HEK293 (cell line): ENCODE measurements around the gene PACS1.
"Not testable (repeated sequence)": the region's sequence is repeated elsewhere in the genome, so short reads cannot be mapped to it uniquely, and the experiment has no call there.

Source experiments
- CTCF ChIA-PET: fragments of 350-600 bp; formaldehyde crosslinking; extraction: SDS; loops from one replicate; lab custom pipeline; 2021; ENCODE audit warnings: antibody characterized with exemption; lab: Yijun Ruan, JAX
- POLR2A ChIA-PET: fragments of 300-600 bp; formaldehyde crosslinking; extraction: SDS; loops from one replicate; lab custom pipeline; 2020; ENCODE audit warnings: antibody characterized with exemption, inconsistent platforms; lab: Yijun Ruan, JAX
- H3K27ac ChIP-seq: fragments of 200-500 bp; sonication (Bioruptor generic); 2 replicates; pipeline ENCODE4 v1.5.1; 2014; ENCODE audit warnings: low read depth, low read length, control low read depth, inconsistent platforms; ENCODE audit errors: extremely low read depth
- H3K36me3 ChIP-seq, 2 experiments: fragments of 200-500 bp in 1 of 2; sonication (Bioruptor generic) in 1 of 2; 1 replicate in 1 of 2; 2 replicates in 1 of 2; pipeline ENCODE4 v1.5.1; 2014 to 2017; ENCODE audit warnings: inconsistent platforms in 2 of 2, low read length in 2 of 2; ENCODE audit not compliant: control insufficient read depth in 2 of 2, insufficient read depth in 1 of 2
- H3K4me1 ChIP-seq: fragments of 200-500 bp; sonication (Bioruptor generic); 2 replicates; pipeline ENCODE4 v1.5.1; 2014; ENCODE audit warnings: mild to moderate bottlenecking, low read length, inconsistent platforms; ENCODE audit not compliant: control insufficient read depth, insufficient read depth
- H3K4me3 ChIP-seq: 2 replicates; pipeline ENCODE4 v1.5.1; 2011; ENCODE audit warnings: low read depth, mild to moderate bottlenecking, control low read depth, low read length, moderate library complexity
- H3K9me3 ChIP-seq: fragments of 200-500 bp; sonication (Bioruptor generic); 2 replicates; pipeline ENCODE4 v1.5.1; 2014; ENCODE audit warnings: low read depth, low read length, inconsistent platforms; ENCODE audit not compliant: control insufficient read depth, insufficient read depth
- PRDM10 ChIP-seq: fragments of 450-650 bp; formaldehyde crosslinking; IDR thresholded peaks from 2 replicates; pipeline ENCODE4 v1.5.1; 2016; ENCODE audit warnings: missing biosample characterization, missing genetic modification characterization
- TSHZ1 ChIP-seq: fragments of 450-650 bp; formaldehyde crosslinking; IDR thresholded peaks from 2 replicates; pipeline ENCODE4 v1.5.1; 2016; ENCODE audit warnings: missing biosample characterization, missing genetic modification characterization, borderline replicate concordance
- ZBTB20 ChIP-seq: fragments of 450-650 bp; formaldehyde crosslinking; IDR thresholded peaks from 2 replicates; pipeline ENCODE4 v1.5.1; 2016; ENCODE audit warnings: missing biosample characterization, missing genetic modification characterization
- ZBTB6 ChIP-seq: fragments of 450-650 bp; formaldehyde crosslinking; IDR thresholded peaks from 2 replicates; pipeline ENCODE4 v1.5.1; 2017; ENCODE audit warnings: missing biosample characterization, missing genetic modification characterization
- ZFP37 ChIP-seq: fragments of 450-650 bp; formaldehyde crosslinking; IDR thresholded peaks from 2 replicates; pipeline ENCODE4 v1.5.1; 2016; ENCODE audit warnings: missing biosample characterization, missing genetic modification characterization
- ZNF138 ChIP-seq: fragments of 450-650 bp; formaldehyde crosslinking; IDR thresholded peaks from 2 replicates; pipeline ENCODE4 v1.5.1; 2016; ENCODE audit warnings: missing biosample characterization, missing genetic modification characterization, borderline replicate concordance
- ZNF140 ChIP-seq: fragments of 450-650 bp; formaldehyde crosslinking; IDR thresholded peaks from 2 replicates; pipeline ENCODE4 v1.5.1; 2016; ENCODE audit warnings: missing biosample characterization, missing genetic modification characterization
- ZNF174 ChIP-seq: fragments of 450-650 bp; formaldehyde crosslinking; IDR thresholded peaks from 2 replicates; pipeline ENCODE4 v1.5.0; 2017; ENCODE audit warnings: missing biosample characterization, mild to moderate bottlenecking, missing genetic modification characterization
- ZNF280D ChIP-seq: fragments of 450-650 bp; formaldehyde crosslinking; IDR thresholded peaks from 2 replicates; pipeline ENCODE4 v1.5.1; 2016; ENCODE audit warnings: missing biosample characterization, missing genetic modification characterization
- ZNF292 ChIP-seq: fragments of 450-650 bp; formaldehyde crosslinking; IDR thresholded peaks from 2 replicates; pipeline ENCODE4 v1.5.1; 2016; ENCODE audit warnings: low read depth, missing biosample characterization, missing genetic modification characterization, borderline replicate concordance
- ZNF341 ChIP-seq: fragments of 450-650 bp; formaldehyde crosslinking; IDR thresholded peaks from 2 replicates; pipeline ENCODE4; 2016; ENCODE audit warnings: low read depth, missing biosample characterization, missing genetic modification characterization
- ZNF366 ChIP-seq: fragments of 450-650 bp; formaldehyde crosslinking; conservative IDR thresholded peaks from 2 replicates; pipeline ENCODE4 v1.5.1; 2016; ENCODE audit warnings: missing biosample characterization, missing genetic modification characterization
- ZNF521 ChIP-seq: fragments of 450-650 bp; formaldehyde crosslinking; IDR thresholded peaks from 2 replicates; pipeline ENCODE4 v1.5.1; 2017; ENCODE audit warnings: missing biosample characterization, mild to moderate bottlenecking, missing genetic modification characterization
- ZNF624 ChIP-seq: fragments of 450-650 bp; formaldehyde crosslinking; IDR thresholded peaks from 2 replicates; pipeline ENCODE4 v1.5.1; 2017; ENCODE audit warnings: missing biosample characterization, missing genetic modification characterization
- ZNF660 ChIP-seq: fragments of 450-650 bp; IDR thresholded peaks from 2 replicates; pipeline ENCODE4 v1.5.1; 2018; ENCODE audit warnings: missing biosample characterization, mild to moderate bottlenecking, missing genetic modification characterization
- ZNF701 ChIP-seq: fragments of 450-650 bp; formaldehyde crosslinking; IDR thresholded peaks from 2 replicates; pipeline ENCODE4 v1.5.1; 2016; ENCODE audit warnings: missing biosample characterization, missing genetic modification characterization
- ZNF747 ChIP-seq: fragments of 450-650 bp; formaldehyde crosslinking; IDR thresholded peaks from 2 replicates; pipeline ENCODE4 v1.5.1; 2016; ENCODE audit warnings: missing biosample characterization, missing genetic modification characterization
- TF ChIP-seq, protein P1 (sequence below): fragments of 450-650 bp; formaldehyde crosslinking; IDR thresholded peaks from 2 replicates; pipeline ENCODE4 v1.5.1; 2016; ENCODE audit warnings: missing biosample characterization, missing genetic modification characterization
- TF ChIP-seq, protein P2 (sequence below): fragments of 450-650 bp; formaldehyde crosslinking; IDR thresholded peaks from 2 replicates; pipeline ENCODE4; 2016; ENCODE audit warnings: missing biosample characterization, missing genetic modification characterization
- TF ChIP-seq, protein P3 (sequence below): fragments of 450-650 bp; formaldehyde crosslinking; IDR thresholded peaks from 2 replicates; pipeline ENCODE4 v1.5.1; 2016; ENCODE audit warnings: missing biosample characterization, missing genetic modification characterization

Gene PACS1

GRCh38 chr11:66022401-66023185, 47.5 kb upstream of the PACS1 start (continued):
- TF ChIP-seq ZNF280D (no peak), ZNF292 (tag by site-specific recombination) (no peak), ZNF521 (tag by site-specific recombination) (no peak), ZNF140 (no peak), ZNF366 (tag by site-specific recombination) (no peak), ZNF174 (no peak), ZNF624 (no peak), ZNF341 (tag by site-specific recombination) (peak; percentile 40; the same call in 1 of the 2 replicates), ZNF701 (tag by site-specific recombination) (no peak), PRDM10 (tag by site-specific recombination) (0 out of 2 replicates have a peak, but pooled peaks have one; percentile 14), ZFP37 (tag by site-specific recombination) (no peak), ZNF660 (tag by site-specific recombination) (no peak; the same call in 1 of the 2 replicates), ZNF138 (tag by site-specific recombination) (no peak), ZBTB6 (0 out of 2 replicates have a peak, but pooled peaks have one; percentile 40), TSHZ1 (no peak), ZNF747 (no peak), ZBTB20 (tag by site-specific recombination) (no peak)
- TF ChIP-seq, protein P1, sequence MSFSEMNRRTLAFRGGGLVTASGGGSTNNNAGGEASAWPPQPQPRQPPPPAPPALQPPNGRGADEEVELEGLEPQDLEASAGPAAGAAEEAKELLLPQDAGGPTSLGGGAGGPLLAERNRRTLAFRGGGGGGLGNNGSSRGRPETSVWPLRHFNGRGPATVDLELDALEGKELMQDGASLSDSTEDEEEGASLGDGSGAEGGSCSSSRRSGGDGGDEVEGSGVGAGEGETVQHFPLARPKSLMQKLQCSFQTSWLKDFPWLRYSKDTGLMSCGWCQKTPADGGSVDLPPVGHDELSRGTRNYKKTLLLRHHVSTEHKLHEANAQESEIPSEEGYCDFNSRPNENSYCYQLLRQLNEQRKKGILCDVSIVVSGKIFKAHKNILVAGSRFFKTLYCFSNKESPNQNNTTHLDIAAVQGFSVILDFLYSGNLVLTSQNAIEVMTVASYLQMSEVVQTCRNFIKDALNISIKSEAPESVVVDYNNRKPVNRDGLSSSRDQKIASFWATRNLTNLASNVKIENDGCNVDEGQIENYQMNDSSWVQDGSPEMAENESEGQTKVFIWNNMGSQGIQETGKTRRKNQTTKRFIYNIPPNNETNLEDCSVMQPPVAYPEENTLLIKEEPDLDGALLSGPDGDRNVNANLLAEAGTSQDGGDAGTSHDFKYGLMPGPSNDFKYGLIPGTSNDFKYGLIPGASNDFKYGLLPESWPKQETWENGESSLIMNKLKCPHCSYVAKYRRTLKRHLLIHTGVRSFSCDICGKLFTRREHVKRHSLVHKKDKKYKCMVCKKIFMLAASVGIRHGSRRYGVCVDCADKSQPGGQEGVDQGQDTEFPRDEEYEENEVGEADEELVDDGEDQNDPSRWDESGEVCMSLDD (tag by site-specific recombination): no peak
- TF ChIP-seq, protein P2, sequence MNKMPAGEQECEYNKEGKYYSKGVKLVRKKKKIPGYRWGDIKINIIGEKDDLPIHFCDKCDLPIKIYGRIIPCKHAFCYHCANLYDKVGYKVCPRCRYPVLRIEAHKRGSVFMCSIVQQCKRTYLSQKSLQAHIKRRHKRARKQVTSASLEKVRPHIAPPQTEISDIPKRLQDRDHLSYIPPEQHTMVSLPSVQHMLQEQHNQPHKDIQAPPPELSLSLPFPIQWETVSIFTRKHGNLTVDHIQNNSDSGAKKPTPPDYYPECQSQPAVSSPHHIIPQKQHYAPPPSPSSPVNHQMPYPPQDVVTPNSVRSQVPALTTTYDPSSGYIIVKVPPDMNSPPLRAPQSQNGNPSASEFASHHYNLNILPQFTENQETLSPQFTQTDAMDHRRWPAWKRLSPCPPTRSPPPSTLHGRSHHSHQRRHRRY: no peak
- TF ChIP-seq, protein P3, sequence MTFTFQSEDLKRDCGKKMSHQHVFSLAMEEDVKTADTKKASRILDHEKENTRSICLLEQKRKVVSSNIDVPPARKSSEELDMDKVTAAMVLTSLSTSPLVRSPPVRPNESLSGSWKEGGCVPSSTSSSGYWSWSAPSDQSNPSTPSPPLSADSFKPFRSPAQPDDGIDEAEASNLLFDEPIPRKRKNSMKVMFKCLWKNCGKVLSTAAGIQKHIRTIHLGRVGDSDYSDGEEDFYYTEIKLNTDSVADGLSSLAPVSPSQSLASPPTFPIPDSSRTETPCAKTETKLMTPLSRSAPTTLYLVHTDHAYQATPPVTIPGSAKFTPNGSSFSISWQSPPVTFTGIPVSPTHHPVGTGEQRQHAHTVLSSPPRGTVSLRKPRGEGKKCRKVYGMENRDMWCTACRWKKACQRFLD (tag by site-specific recombination): no peak

DNA sequence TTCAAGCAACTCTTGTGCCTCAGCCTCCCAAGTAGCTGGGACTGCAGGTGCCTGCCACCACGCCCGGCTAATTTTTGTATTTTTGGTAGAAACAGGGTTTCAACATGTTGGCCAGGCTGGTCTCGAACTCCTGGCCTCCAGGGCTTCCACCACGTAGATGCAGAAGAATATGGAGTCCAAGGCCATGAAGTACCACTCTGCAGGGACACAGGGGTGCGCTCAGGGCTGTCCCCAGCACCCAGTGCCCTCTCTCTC, 47.0 kb upstream of the PACS1 start:
- H3K27ac ChIP-seq, H3K9me3 ChIP-seq: not testable (repeated sequence)

More for the DNA sequence above, 47.0 kb upstream of the PACS1 start:
- POLR2A ChIA-PET, H3K4me1 ChIP-seq, H3K36me3 ChIP-seq, H3K4me3 ChIP-seq: not testable (repeated sequence)
- CTCF ChIA-PET: interaction anchor here (0.6 to 3.7 kb wide), 24 partner anchors 8 to 380 kb away, joined by 3 to 49 read pairs (median 6); partner anchors contain the start of genes BANF1, CST6, EIF1AD and FIBP
